PC-3 (cell line): ENCODE results near the gene ZNF277.
"Not testable (repeated sequence)": the region's sequence is repeated elsewhere in the genome, so short reads cannot be mapped to it uniquely, and the experiment has no call there.

Experiments used
- EZH2 ChIP-seq: fragments of 300-600 bp; sonication (generic); IDR thresholded peaks from one replicate; pipeline ENCODE4 v1.6.1; 2017; ENCODE audit warnings: antibody characterized with exemption, mild to moderate bottlenecking, low read length; ENCODE audit not compliant: unreplicated experiment
- EZH2phosphoT487 ChIP-seq: fragments of 300-600 bp; sonication (generic); IDR thresholded peaks from 2 replicates; pipeline ENCODE4 v1.6.1; 2018; ENCODE audit warnings: mild to moderate bottlenecking, antibody characterized with exemption, low read length, borderline replicate concordance

DNA sequence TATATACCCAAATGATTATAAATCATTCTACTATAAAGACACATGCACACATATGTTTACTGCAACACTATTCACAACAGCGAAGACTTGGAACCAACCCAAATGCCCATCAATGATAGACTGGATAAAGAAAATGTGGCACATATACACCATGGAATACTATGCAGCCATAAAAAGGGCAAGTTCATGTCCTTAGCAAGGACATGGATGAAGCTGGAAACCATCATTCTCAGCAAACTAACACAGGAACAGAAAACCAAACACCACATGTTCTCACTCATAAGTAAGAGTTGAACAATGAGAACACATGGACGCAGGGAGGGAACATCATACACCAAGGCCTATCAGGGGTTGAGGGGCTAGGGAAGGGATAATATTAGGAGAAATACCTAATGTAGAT is 110.3 kb downstream of the ZNF277 start:
- TF ChIP-seq EZH2phosphoT487, EZH2: not testable (repeated sequence)
